ENCODE results near the gene RXFP3.

The RXFP3 gene

GRCh38 chr5:33957577-33958150 is 21.5 kb downstream of the RXFP3 start:
- Mint-ChIP-seq H3K9me3 (peaks cover 4% of the 10 kb centered on the region), H3K27ac (no peak overlapping the region), H3K27me3 (peaks cover 19% of the 10 kb centered on the region), H3K36me3 (no peaks in the 10 kb centered on the region), H3K4me1 (no peaks in the 10 kb centered on the region), H3K4me3 (no peak overlapping the region)
- ATAC-seq, result no peak

DNA sequence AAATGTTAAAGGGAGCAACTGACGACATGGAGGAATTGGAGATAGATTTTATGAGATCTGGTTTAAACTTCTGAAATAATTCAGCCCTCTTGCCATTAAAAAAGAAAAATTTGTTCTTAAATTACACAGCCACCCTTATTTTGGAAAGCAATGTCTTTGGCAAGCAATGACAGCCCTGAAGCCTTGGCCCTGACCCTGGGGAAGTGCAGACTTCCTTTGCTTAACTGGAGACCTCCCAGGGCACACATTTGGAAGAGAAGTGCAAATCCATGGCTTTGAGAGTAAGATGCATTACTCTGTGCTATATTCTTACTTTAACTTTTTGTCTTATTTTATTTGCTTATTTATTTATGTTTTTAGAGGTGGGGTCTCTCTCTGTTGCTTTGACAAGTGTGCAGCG is 22.0 kb downstream of the RXFP3 start:
- H3K9me3 Mint-ChIP-seq, result peaks cover 4% of the 10 kb centered on the region
- peaks cover 19% of the 10 kb centered on the region for H3K27me3 Mint-ChIP-seq
- H3K4me1 Mint-ChIP-seq, result no peaks in the 10 kb centered on the region
- no peak overlapping the region for H3K4me3 Mint-ChIP-seq
- no peaks in the 10 kb centered on the region for H3K36me3 Mint-ChIP-seq
- no peak for ATAC-seq
- no peak overlapping the region for H3K27ac Mint-ChIP-seq

DNA sequence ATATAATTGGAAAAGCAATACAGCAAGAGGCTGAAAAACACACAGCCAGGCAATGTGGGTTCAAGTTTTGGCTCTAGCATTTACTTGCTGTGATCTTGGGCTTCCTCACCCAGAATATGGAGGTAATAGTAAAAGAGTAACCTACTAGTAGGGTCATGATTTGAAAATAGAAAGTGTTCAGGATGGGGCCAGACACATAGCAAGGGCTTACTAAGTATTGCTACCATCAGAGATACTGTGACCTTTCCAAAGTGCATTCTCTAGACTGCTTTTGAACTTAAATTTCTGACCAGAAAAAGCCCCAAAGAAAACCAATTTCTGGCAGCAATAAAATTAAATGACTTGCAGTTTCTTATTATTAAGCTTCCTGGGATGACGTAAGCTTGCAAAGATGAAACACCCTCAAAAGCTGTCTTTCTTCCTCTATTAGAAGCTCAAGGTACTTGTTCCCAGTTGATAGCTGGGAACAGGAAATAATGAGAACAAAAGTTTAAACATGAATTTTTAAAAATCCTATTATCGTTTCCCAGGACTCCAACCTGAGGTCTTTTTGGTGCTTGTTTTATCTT is 28.0 kb downstream of the RXFP3 start:
- Mint-ChIP-seq H3K27me3 (peaks cover 13% of the 10 kb centered on the region), H3K27ac (no peak overlapping the region), H3K9me3 (no peaks in the 10 kb centered on the region), H3K4me1 (no peaks in the 10 kb centered on the region), H3K36me3 (no peaks in the 10 kb centered on the region), H3K4me3 (no peak overlapping the region)
- no peak for ATAC-seq

- H3K27ac Mint-ChIP-seq, result no peak overlapping the region
- no peaks in the 10 kb centered on the region for H3K4me1 Mint-ChIP-seq
- H3K27me3 Mint-ChIP-seq, result peaks cover 5% of the 10 kb centered on the region
- H3K4me3 Mint-ChIP-seq, result no peak overlapping the region
- no peak for ATAC-seq
- no peaks in the 10 kb centered on the region for H3K36me3 Mint-ChIP-seq
- no peaks in the 10 kb centered on the region for H3K9me3 Mint-ChIP-seq
Observed at GRCh38 chr5:33966805-33967204, 30.6 kb downstream of the RXFP3 start.

- no peaks in the 10 kb centered on the region for H3K9me3 Mint-ChIP-seq
- H3K27ac Mint-ChIP-seq, result no peak overlapping the region
- no peaks in the 10 kb centered on the region for H3K27me3 Mint-ChIP-seq
- H3K4me1 Mint-ChIP-seq, result no peaks in the 10 kb centered on the region
- H3K36me3 Mint-ChIP-seq, result no peaks in the 10 kb centered on the region
- H3K4me3 Mint-ChIP-seq, result no peak overlapping the region
- no peak for ATAC-seq
Observed at GRCh38 chr5:33968211-33969005, 32.2 kb downstream of the RXFP3 start.

GRCh38 chr5:33969572-33970452 is 33.6 kb downstream of the RXFP3 start:
- Mint-ChIP-seq H3K4me3 (no peak overlapping the region), H3K27me3 (no peaks in the 10 kb centered on the region)
- ATAC-seq, result no peak

GRCh38 chr5:33973271-33973670 is 37.1 kb downstream of the RXFP3 start:
- no peak overlapping the region for H3K27ac Mint-ChIP-seq

More at GRCh38 chr5:33969572-33970452, 33.6 kb downstream of the RXFP3 start:
- Mint-ChIP-seq H3K36me3 (no peaks in the 10 kb centered on the region), H3K9me3 (no peaks in the 10 kb centered on the region), H3K4me1 (no peaks in the 10 kb centered on the region), H3K27ac (no peak overlapping the region)

DNA sequence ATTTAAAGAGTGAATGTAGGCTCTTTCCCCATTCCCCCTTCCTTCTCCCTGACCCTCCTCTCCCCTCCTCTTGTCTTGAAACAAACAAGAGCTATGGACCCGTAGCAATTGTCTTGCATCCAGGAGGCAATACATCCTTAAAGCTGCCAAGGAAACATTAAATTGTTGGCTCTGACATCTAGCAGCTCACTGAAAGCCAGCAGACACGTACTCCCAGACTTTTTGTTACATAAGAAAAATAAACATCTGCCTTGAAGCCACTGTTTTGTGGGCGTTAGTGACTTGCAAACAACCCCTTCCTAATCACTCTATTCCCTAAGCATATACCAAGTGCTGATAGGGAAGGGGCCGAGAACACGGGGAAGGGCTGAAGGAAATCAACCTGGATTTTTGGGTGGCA is 39.7 kb downstream of the RXFP3 start:
- H3K4me3 Mint-ChIP-seq, result no peak overlapping the region
- H3K4me1 Mint-ChIP-seq, result no peaks in the 10 kb centered on the region
- no peak for ATAC-seq
- peaks cover 4% of the 10 kb centered on the region for H3K36me3 Mint-ChIP-seq
- H3K27me3 Mint-ChIP-seq, result no peaks in the 10 kb centered on the region
- H3K9me3 Mint-ChIP-seq, result no peaks in the 10 kb centered on the region
- no peak overlapping the region for H3K27ac Mint-ChIP-seq

More at GRCh38 chr5:33973271-33973670, 37.1 kb downstream of the RXFP3 start:
- Mint-ChIP-seq H3K36me3 (peaks cover 4% of the 10 kb centered on the region), H3K4me1 (no peaks in the 10 kb centered on the region), H3K4me3 (no peak overlapping the region), H3K27me3 (no peaks in the 10 kb centered on the region), H3K9me3 (no peaks in the 10 kb centered on the region)
- no peak for ATAC-seq

DNA sequence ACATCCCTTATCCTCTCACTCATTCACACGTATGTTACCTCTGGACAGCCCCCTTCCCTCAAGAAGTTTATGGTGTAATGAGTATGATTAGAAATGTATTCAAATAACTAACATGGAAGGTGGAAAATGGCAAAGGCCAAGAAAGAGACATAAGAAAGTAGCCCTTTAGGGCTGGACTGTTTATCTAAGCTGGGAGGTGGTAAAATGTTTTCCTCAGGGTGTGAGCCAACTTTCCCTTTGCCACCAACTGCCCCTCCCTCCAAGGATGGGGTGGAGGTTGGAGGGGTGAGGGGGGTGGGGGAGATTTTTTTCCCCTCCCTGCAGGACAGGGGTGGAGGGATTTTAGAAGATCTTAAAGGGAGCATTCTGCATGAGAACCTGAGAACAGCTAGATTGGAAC is 40.1 kb downstream of the RXFP3 start:
- ATAC-seq, result no peak

DNA sequence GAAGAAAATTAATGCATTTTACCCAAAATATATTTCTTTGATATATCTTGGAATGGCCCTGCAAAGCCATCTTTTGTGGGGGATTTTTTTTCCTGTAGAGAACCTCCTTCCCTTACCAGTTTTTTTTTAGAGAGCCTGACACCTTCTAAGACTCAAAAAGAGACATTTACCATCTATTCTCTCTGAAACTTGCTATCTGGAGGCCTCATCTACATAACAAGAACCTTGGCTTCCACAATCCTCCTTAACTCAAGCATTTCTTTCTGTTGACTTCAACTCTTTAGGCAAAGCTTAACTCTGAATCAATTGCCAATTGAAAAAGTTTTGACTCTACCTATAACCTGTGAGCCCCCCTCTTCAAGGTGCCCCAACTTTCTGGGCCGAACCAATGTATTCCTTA is 42.1 kb downstream of the RXFP3 start:
- no peaks in the 10 kb centered on the region for H3K27me3 Mint-ChIP-seq
- peaks cover 4% of the 10 kb centered on the region for H3K36me3 Mint-ChIP-seq
- no peaks in the 10 kb centered on the region for H3K4me1 Mint-ChIP-seq
- no peak for ATAC-seq
- H3K4me3 Mint-ChIP-seq, result no peak overlapping the region
- H3K27ac Mint-ChIP-seq, result no peak overlapping the region
- H3K9me3 Mint-ChIP-seq, result no peaks in the 10 kb centered on the region

More for the DNA sequence above, 40.1 kb downstream of the RXFP3 start:
- H3K4me1 Mint-ChIP-seq, result no peaks in the 10 kb centered on the region
- H3K9me3 Mint-ChIP-seq, result no peaks in the 10 kb centered on the region
- H3K4me3 Mint-ChIP-seq, result no peak overlapping the region
- H3K27me3 Mint-ChIP-seq, result no peaks in the 10 kb centered on the region
- H3K36me3 Mint-ChIP-seq, result peaks cover 4% of the 10 kb centered on the region
- H3K27ac Mint-ChIP-seq, result no peak overlapping the region

- no peaks in the 10 kb centered on the region for H3K9me3 Mint-ChIP-seq
- no peaks in the 10 kb centered on the region for H3K4me1 Mint-ChIP-seq
- no peak overlapping the region for H3K4me3 Mint-ChIP-seq
- H3K27ac Mint-ChIP-seq, result no peak overlapping the region
- ATAC-seq, result no peak
- peaks cover 4% of the 10 kb centered on the region for H3K36me3 Mint-ChIP-seq
- no peaks in the 10 kb centered on the region for H3K27me3 Mint-ChIP-seq
Observed at GRCh38 chr5:33980030-33980429, 43.8 kb downstream of the RXFP3 start.

DNA sequence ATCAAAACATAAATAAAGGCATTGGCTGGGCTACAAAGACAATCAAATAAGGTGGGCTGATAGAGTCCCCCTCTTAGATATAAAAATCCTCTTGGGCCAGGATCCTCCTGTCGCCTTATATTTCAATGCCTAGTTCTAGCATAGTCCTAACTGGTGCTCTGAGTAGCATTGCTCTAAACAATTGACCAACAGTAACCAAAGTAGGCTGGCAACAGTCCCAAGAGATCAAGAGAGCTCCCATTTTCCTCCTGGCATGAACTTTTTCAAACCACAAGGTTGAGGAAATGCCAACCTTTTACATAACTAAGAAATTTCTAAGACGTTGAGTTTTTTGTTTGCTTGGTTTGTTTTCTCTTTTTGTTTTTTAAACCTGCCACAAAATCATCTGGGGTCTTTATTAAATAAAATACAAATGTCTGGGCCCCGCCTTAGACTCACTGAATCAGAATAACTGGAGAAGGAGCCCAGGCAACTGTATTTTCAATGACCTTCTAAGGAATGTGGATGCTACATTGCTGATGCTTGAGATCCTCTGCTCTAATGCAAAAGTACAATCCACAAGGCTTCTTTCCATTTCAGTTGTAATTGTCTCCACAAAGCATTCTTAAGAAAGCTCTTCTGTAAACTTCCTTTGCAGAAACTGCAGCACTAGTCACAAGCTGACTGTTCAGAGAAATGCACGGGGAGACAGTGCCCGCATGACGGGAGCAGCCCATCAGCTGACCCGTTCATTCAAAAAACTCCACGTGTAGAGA is 45.4 kb downstream of the RXFP3 start:
- no peak for ATAC-seq
- Mint-ChIP-seq H3K36me3 (peaks cover 4% of the 10 kb centered on the region), H3K27ac (no peak overlapping the region), H3K4me3 (no peak overlapping the region), H3K4me1 (no peaks in the 10 kb centered on the region), H3K9me3 (no peaks in the 10 kb centered on the region), H3K27me3 (no peaks in the 10 kb centered on the region)

DNA sequence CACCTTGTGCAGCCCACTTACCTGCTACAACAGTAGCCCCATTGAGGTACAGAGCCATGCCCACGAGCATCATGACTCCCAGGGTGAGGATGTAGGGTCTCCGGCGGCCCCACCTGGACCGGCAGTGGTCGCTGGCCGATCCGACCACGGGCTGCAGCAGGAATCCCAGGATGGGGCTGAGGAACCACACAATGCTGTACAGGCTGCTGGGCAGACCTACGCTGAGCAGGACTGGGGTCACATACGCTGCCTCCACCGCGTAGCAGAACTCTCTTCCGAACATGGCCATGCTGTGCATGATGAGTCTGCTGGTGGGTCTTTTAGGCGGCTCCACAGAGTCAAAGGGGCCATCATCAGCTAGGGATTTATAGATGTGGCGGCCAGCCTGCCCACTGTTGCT is 48.0 kb downstream of the RXFP3 start:
- Mint-ChIP-seq H3K27ac (no peak overlapping the region), H3K36me3 (peaks cover 14% of the 10 kb centered on the region), H3K4me3 (no peak overlapping the region), H3K27me3 (no peaks in the 10 kb centered on the region), H3K4me1 (no peaks in the 10 kb centered on the region), H3K9me3 (no peaks in the 10 kb centered on the region)
- no peak for ATAC-seq

- H3K36me3 Mint-ChIP-seq, result peaks cover 18% of the 10 kb centered on the region
- no peak within 1 kb of the TSS for H3K27ac Mint-ChIP-seq
- H3K4me1 Mint-ChIP-seq, result no peaks in the 10 kb centered on the region
- no peak for ATAC-seq
- H3K9me3 Mint-ChIP-seq, result no peaks in the 10 kb centered on the region
- no peak within 1 kb of the TSS for H3K4me3 Mint-ChIP-seq
- H3K27me3 Mint-ChIP-seq, result no peaks in the 10 kb centered on the region
Observed at GRCh38 chr5:33984671-33985124, 48.5 kb downstream of the RXFP3 start, which contains the start of gene SLC45A2. SLC45A2 (minus strand) TSS chr5:33984693; CDS start chr5:33984583, 110 bp downstream.
